K562 (cell line): Measurements from ENCODE around the gene PAX8. TPM values are rescaled to one million over a fixed set of nuclear protein-coding genes. Genes with fewer than 3 reads are reported as not detected.
"Not testable (repeated sequence)": the region's sequence is repeated elsewhere in the genome, so short reads cannot be mapped to it uniquely, and the experiment has no call there.

Experiments used
- ATAC-seq: fragments of 200-7000 bp; cut with Tn5 transposase; 3 replicates; pipeline ENCODE4 v1.9.1; 2020; ENCODE audit warnings: moderate library complexity
- BruUV-seq: library from RNA; stranded (reverse); fragments of 400-500 nt; replicated peaks from 2 replicates; lab custom pipeline; 2021; lab: Mats Ljungman, UMichigan
- CTCF ChIA-PET: fragments of 300-600 bp; formaldehyde crosslinking; extraction: SDS; loops from one replicate; lab custom pipeline; 2021; ENCODE audit warnings: low intra/inter-chr PET ratio; lab: Yijun Ruan, JAX
- POLR2A ChIA-PET: fragments of 300-600, 350-650 bp; sonication (Branson Sonifier 250); formaldehyde crosslinking; extraction: SDS; loops from one replicate; lab custom pipeline; 2021; ENCODE audit warnings: antibody characterized with exemption, inconsistent platforms; lab: Yijun Ruan, JAX
- DNase-seq, 4 experiments: peaks; one replicate each; pipeline versions ENCODE4 v3.0.0 to v3.0.0-alpha.2; 2011 to 2018; ENCODE audit warnings: low spot score in 3 of 4, mixed read lengths in 3 of 4; ENCODE audit errors: extremely low read depth in 1 of 4
- FAIRE-seq: peaks from 2 replicates; lab custom pipeline; 2011; peaks lifted over from hg19 to GRCh38; lab: Jason Lieb, UNC
- H2AFZ ChIP-seq: 2 replicates; pipeline ENCODE4 v1.6.0; 2011; ENCODE audit warnings: low read depth, low read length, control low read depth, inconsistent platforms
- H3K27ac ChIP-seq: fragments of 200-600 bp; 3 replicates; pipeline ENCODE4 v1.8.0; 2011; ENCODE audit warnings: low read depth, mild to moderate bottlenecking, control low read depth, inconsistent platforms, low read length, moderate library complexity, mixed read lengths; ENCODE audit errors: extremely low read depth
- H3K27me3 ChIP-seq, 2 experiments: fragments of 300-600 bp in 1 of 2; 2 replicates in 1 of 2; 3 replicates in 1 of 2; pipeline versions ENCODE4 v1.6.0 to v1.8.0; 2011; ENCODE audit warnings: inconsistent platforms in 2 of 2, low read length in 2 of 2, mild to moderate bottlenecking in 1 of 2, mixed read lengths in 1 of 2, moderate library complexity in 1 of 2; ENCODE audit not compliant: control insufficient read depth in 2 of 2, insufficient read depth in 2 of 2
- H3K36me3 ChIP-seq: fragments of 300-600 bp; 3 replicates; pipeline ENCODE4 v1.8.0; 2011; ENCODE audit warnings: mild to moderate bottlenecking, low read length, inconsistent platforms; ENCODE audit not compliant: control insufficient read depth, insufficient read depth
- H3K4me1 ChIP-seq, 2 experiments: fragments of 200-600 bp in 1 of 2; replicated peaks in 1 of 2; 2 replicates in 1 of 2; 3 replicates in 1 of 2; pipeline versions ENCODE4 v1.5.1 to v1.8.0; 2011; ENCODE audit warnings: inconsistent platforms in 2 of 2, low read length in 2 of 2, mild to moderate bottlenecking in 1 of 2, mixed read lengths in 1 of 2, moderate library complexity in 1 of 2; ENCODE audit not compliant: control insufficient read depth in 2 of 2, insufficient read depth in 2 of 2
- H3K4me2 ChIP-seq: 2 replicates; pipeline ENCODE4 v1.6.1; 2011; ENCODE audit warnings: low read length, control low read depth, inconsistent platforms, mixed read lengths; ENCODE audit not compliant: insufficient read depth
- H3K4me3 ChIP-seq: fragments of 200-600 bp; sonication (generic), shearing (Covaris generic); 2 replicates; pipeline ENCODE4 v1.5.1; 2016; ENCODE audit warnings: control low read depth, inconsistent platforms
- H3K79me2 ChIP-seq: fragments of 200-600 bp; 3 replicates; pipeline ENCODE4 v1.8.0; 2011; ENCODE audit warnings: low read length, inconsistent platforms; ENCODE audit not compliant: control insufficient read depth, insufficient read depth
- H3K9ac ChIP-seq, 2 experiments: 2 replicates each; pipeline versions ENCODE4 v1.6.0 to v1.6.1; 2011; ENCODE audit warnings: low read depth in 2 of 2, low read length in 2 of 2, control low read depth in 1 of 2, inconsistent platforms in 1 of 2, mild to moderate bottlenecking in 1 of 2, mixed read lengths in 1 of 2; ENCODE audit not compliant: insufficient read depth in 1 of 2
- H3K9me1 ChIP-seq: one replicate; pipeline ENCODE4 v1.6.0; 2011; ENCODE audit warnings: inconsistent platforms, mild to moderate bottlenecking, low read length, moderate library complexity; ENCODE audit not compliant: control insufficient read depth, insufficient read depth
- H3K9me3 ChIP-seq: replicated peaks from 2 replicates; pipeline ENCODE4 v1.5.1; 2011; ENCODE audit warnings: low read depth, low read length, inconsistent platforms; ENCODE audit not compliant: control insufficient read depth, insufficient read depth
- H4K20me1 ChIP-seq: replicated peaks from 2 replicates; pipeline ENCODE4 v1.6.1; 2011; ENCODE audit warnings: low read length, inconsistent platforms, mixed read lengths; ENCODE audit not compliant: control insufficient read depth, insufficient read depth
- ATF1 ChIP-seq, 2 experiments: fragments of 450-650 bp in 1 of 2; IDR thresholded peaks; 2 replicates each; pipeline ENCODE4 v1.6.1; 2016; ENCODE audit warnings: missing compliant biosample characterization in 1 of 2, missing genetic modification characterization in 1 of 2
- CBFA2T2 ChIP-seq: fragments of 450-650 bp; conservative IDR thresholded peaks from 2 replicates; pipeline ENCODE4 v1.6.1; 2017; ENCODE audit warnings: mild to moderate bottlenecking
- ELK1 ChIP-seq: sonication (generic); formaldehyde crosslinking; IDR thresholded peaks from 2 replicates; pipeline ENCODE4 v1.8.1; 2022; ENCODE audit warnings: missing genetic modification reagents
- NFIX ChIP-seq: fragments of 250-450 bp; sonication (Bioruptor Pico); IDR thresholded peaks from 2 replicates; pipeline ENCODE4 v1.4.0; 2020; ENCODE audit warnings: low read depth, mild to moderate bottlenecking, moderate library complexity
- PHTF2 ChIP-seq: fragments of 250-450 bp; sonication (Bioruptor Pico); IDR thresholded peaks from 2 replicates; pipeline ENCODE4 v1.5.0; 2021; ENCODE audit warnings: mild to moderate bottlenecking
- POLR2H ChIP-seq: IDR thresholded peaks from 2 replicates; pipeline ENCODE4 v1.6.1; 2016; ENCODE audit warnings: missing genetic modification characterization, low read depth, mild to moderate bottlenecking, control low read depth, missing compliant biosample characterization, moderate library complexity
- SLC30A9 ChIP-seq: fragments of 250-450 bp; sonication (Bioruptor Pico); IDR thresholded peaks from 2 replicates; pipeline ENCODE4 v1.8.0; 2022; ENCODE audit warnings: mild to moderate bottlenecking, moderate library complexity
- SP2 ChIP-seq: IDR thresholded peaks from 2 replicates; pipeline ENCODE4 v1.6.1; 2011; ENCODE audit warnings: mild to moderate bottlenecking, low read depth, low read length, moderate library complexity; ENCODE audit not compliant: poor library complexity, severe bottlenecking; ENCODE audit errors: extremely low read depth
- SRSF7 ChIP-seq: fragments of 200-400 bp; formaldehyde crosslinking; optimal IDR thresholded peaks from 2 replicates; pipeline ENCODE3; 2017; ENCODE audit warnings: mild to moderate bottlenecking, low read depth, low read length
- ZBTB9 ChIP-seq: fragments of 450-650 bp; formaldehyde crosslinking; IDR thresholded peaks from 2 replicates; pipeline ENCODE4 v1.4.0; 2020; ENCODE audit warnings: mild to moderate bottlenecking, moderate library complexity
- ZNF184 ChIP-seq: sonication (generic); formaldehyde crosslinking; IDR thresholded peaks from 2 replicates; pipeline ENCODE4 v1.5.0; 2020; ENCODE audit warnings: missing genetic modification reagents
- WGBS: fragments of 100-300 bp; shearing (Covaris generic); methylation state at CpG from one replicate; pipeline ENCODE4 v1.1.6; 2016; ENCODE audit warnings: low coverage, mixed read lengths; ENCODE audit not compliant: insufficient coverage; ENCODE audit errors: missing lambda C conversion rate; 5-methylcytosine and 5-hydroxymethylcytosine counted together
- in situ Hi-C: fragments of 300-500 bp; cut with MboI; formaldehyde crosslinking; loops from 4 replicates; pipeline ENCODE4 v1.15.0; 2018; ENCODE audit warnings: inconsistent platforms, mixed read lengths
- intact Hi-C: fragments of 100-400 bp; cut with micrococcal nuclease; formaldehyde crosslinking; loops from 2 replicates; pipeline ENCODE4 v1.14.2; 2022
- polyA plus RNA-seq, 8 experiments: library from polyadenylated mRNA; depleted of rRNA in 4 of 8; stranded (reverse) in 5 of 8; unstranded in 3 of 8; fragments of >200 nt; fragmentation: Nextera tagmentation in 2 of 8; fragmentation: Illumina TruSeq in 1 of 8; extraction: Ambion mirVana in 2 of 8; extraction: Trizol in 1 of 8; gene quantifications; 2 replicates each; pipeline versions ENCODE4 v1.2.1 to v1.2.3, GENCODE V29; 2011 to 2014; ENCODE audit warnings: inconsistent platforms in 1 of 8, missing spikeins in 1 of 8
- total RNA-seq, 7 experiments: library from RNA; depleted of rRNA in 6 of 7; stranded (reverse); fragments of >200 nt in 6 of 7; fragmentation: Illumina TruSeq in 2 of 7; extraction: Trizol in 2 of 7; gene quantifications; 2 replicates each; pipeline versions ENCODE4 v1.2.1 to v1.2.3, GENCODE V29; 2011 to 2021; ENCODE audit warnings: low replicate concordance in 1 of 7
- TF ChIP-seq, protein P1 (sequence below): fragments of 450-650 bp; IDR thresholded peaks from 2 replicates; pipeline ENCODE4 v1.7.0; 2016; ENCODE audit warnings: borderline replicate concordance

Gene PAX8
- total and polyA plus RNA-seq, 9 of the 15 experiments (the other 6 are each of a cell fraction or from before 2014, with no cell fraction given), result 0.13 to 2.1 (median 0.51) TPM

DNA sequence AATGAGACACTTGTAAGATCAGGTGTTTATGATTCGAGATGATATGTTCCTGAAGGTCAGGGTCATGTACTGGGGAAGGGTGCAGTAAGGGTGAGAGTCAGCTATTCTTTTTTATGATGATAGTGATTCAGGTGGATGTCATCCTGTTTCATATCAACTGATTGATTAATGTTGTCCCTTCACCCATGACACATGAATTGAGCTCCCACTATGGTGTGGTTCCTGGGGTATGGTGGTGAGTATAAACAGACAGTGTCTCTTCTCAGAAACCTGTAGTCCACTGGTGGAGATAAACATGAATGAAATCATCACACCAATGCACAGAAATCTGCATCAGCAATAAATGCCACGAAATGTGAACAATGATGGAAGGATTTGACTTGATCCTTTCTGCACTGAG lies 37.4 kb upstream of the PAX8 start:
- in situ Hi-C loops, result no loop called here
- DNase-seq (no peak), ATAC-seq (no peak), FAIRE-seq (no peak)
- H3K9me3 ChIP-seq, result no peaks in the 10 kb centered on the region
- intact Hi-C loops, result no loop called here
- no peaks in the 10 kb centered on the region for H4K20me1 ChIP-seq
- H3K4me3 ChIP-seq, result no peak overlapping the region
- H3K9me1 ChIP-seq, result no peaks in the 10 kb centered on the region
- WGBS, result 0% methylated on average over 2 of the region's 2 CpGs
- H3K9ac ChIP-seq, result no peak overlapping the region
- no peaks in the 10 kb centered on the region for H3K4me1 ChIP-seq
- H2AFZ ChIP-seq, result no peak overlapping the region
- POLR2A ChIA-PET, result no interaction called here
- no peak overlapping the region for H3K4me2 ChIP-seq
- peaks cover 0 to 9% of the 10 kb centered on the region in 2 experiments; a peak in 3 of 5 replicates for H3K27me3 ChIP-seq
- H3K36me3 ChIP-seq, result no peaks in the 10 kb centered on the region
- no peak overlapping the region for H3K27ac ChIP-seq
- CTCF ChIA-PET, result no interaction called here
- no TSS peak for BruUV-seq
- H3K79me2 ChIP-seq, result no peaks in the 10 kb centered on the region
- TF ChIP-seq, protein P1, sequence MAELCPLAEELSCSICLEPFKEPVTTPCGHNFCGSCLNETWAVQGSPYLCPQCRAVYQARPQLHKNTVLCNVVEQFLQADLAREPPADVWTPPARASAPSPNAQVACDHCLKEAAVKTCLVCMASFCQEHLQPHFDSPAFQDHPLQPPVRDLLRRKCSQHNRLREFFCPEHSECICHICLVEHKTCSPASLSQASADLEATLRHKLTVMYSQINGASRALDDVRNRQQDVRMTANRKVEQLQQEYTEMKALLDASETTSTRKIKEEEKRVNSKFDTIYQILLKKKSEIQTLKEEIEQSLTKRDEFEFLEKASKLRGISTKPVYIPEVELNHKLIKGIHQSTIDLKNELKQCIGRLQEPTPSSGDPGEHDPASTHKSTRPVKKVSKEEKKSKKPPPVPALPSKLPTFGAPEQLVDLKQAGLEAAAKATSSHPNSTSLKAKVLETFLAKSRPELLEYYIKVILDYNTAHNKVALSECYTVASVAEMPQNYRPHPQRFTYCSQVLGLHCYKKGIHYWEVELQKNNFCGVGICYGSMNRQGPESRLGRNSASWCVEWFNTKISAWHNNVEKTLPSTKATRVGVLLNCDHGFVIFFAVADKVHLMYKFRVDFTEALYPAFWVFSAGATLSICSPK, result no peak
- TF ChIP-seq SLC30A9 (CRISPR knock-in tag) (no peak), ATF1 (CRISPR knock-in tag; IDR thresholded peaks at IDR 0.05) (no peak), ATF1 (tag; IDR thresholded peaks at IDR 0.05) (no peak), NFIX (CRISPR knock-in tag) (no peak), ZNF184 (CRISPR knock-in tag) (no peak), POLR2H (tag) (no peak), ELK1 (CRISPR knock-in tag) (no peak), PHTF2 (no peak), SP2 (no peak), SRSF7 (no peak), CBFA2T2 (no peak), ZBTB9 (CRISPR knock-in tag) (no peak)

- H3K9me1 ChIP-seq, H3K36me3 ChIP-seq, H3K27ac ChIP-seq, DNase-seq, POLR2A ChIA-PET, ATAC-seq, CTCF ChIA-PET, H3K4me2 ChIP-seq, H3K79me2 ChIP-seq, H3K9me3 ChIP-seq, H3K4me3 ChIP-seq, intact Hi-C loops, H3K9ac ChIP-seq, H4K20me1 ChIP-seq, H3K4me1 ChIP-seq, BruUV-seq, H3K27me3 ChIP-seq, FAIRE-seq, H2AFZ ChIP-seq, in situ Hi-C loops: not testable (repeated sequence)
Measured at GRCh38 chr2:113314663-113315062, 35.9 kb upstream of the PAX8 start.
